OCI-LY3 (cell line): ENCODE data around the gene SHC3.

ENCODE experiments used
- H2AFZ ChIP-seq: fragments of 200-600, 300-600 bp; shearing (Covaris generic); 2 replicates; pipeline ENCODE4 v1.6.0; 2014; ENCODE audit warnings: antibody characterized with exemption, low read depth, low read length
- H3K27ac ChIP-seq: fragments of 200-600, 300-600 bp; sonication (generic); 2 replicates; pipeline ENCODE4 v1.5.1; 2014; ENCODE audit warnings: mild to moderate bottlenecking, low read length, moderate library complexity, mixed read lengths
- H3K27me3 ChIP-seq: fragments of 200-600, 300-600 bp; sonication (generic); 2 replicates; pipeline ENCODE4 v1.6.1; 2014; ENCODE audit warnings: low read depth, low read length, mixed read lengths
- H3K36me3 ChIP-seq: fragments of 200-600, 300-600 bp; sonication (generic); replicated peaks from 2 replicates; pipeline ENCODE3; 2014; ENCODE audit warnings: low read depth, low read length, mixed read lengths
- H3K4me1 ChIP-seq: fragments of 300-600, 200-600 bp; sonication (generic); 2 replicates; pipeline ENCODE4 v1.6.1; 2014; ENCODE audit warnings: low read length, mixed read lengths
- H3K4me2 ChIP-seq: fragments of 200-600, 300-600 bp; sonication (generic); 2 replicates; pipeline ENCODE4 v1.6.1; 2014; ENCODE audit warnings: low read length, mixed read lengths
- H3K4me3 ChIP-seq: fragments of 300-600, 200-600 bp; sonication (generic); 2 replicates; pipeline ENCODE4 v1.5.1; 2014; ENCODE audit warnings: antibody characterized with exemption, mild to moderate bottlenecking, low read length, moderate library complexity
- H3K79me2 ChIP-seq: fragments of 300-600, 200-600 bp; shearing (Covaris generic); 2 replicates; pipeline ENCODE4 v1.6.1; 2014; ENCODE audit warnings: mild to moderate bottlenecking, low read length, mixed read lengths
- H3K9ac ChIP-seq: fragments of 300-600, 200-600 bp; shearing (Covaris generic); 2 replicates; pipeline ENCODE4 v1.6.0; 2014; ENCODE audit warnings: mild to moderate bottlenecking, low read length, moderate library complexity
- H3K9me3 ChIP-seq: fragments of 200-600, 300-600 bp; shearing (Covaris generic); 2 replicates; pipeline ENCODE4 v1.6.1; 2014; ENCODE audit warnings: low read length, mixed read lengths; ENCODE audit not compliant: insufficient read depth
- H4K20me1 ChIP-seq: fragments of 200-600, 300-600 bp; sonication (generic); 2 replicates; pipeline ENCODE4 v1.6.1; 2016; ENCODE audit warnings: low read length, mixed read lengths; ENCODE audit not compliant: insufficient read depth
- CTCF ChIP-seq: fragments of 200-600, 300-600 bp; sonication (generic); IDR thresholded peaks from 2 replicates; pipeline ENCODE4 v1.5.1; 2014; ENCODE audit warnings: antibody characterized with exemption, low read length, low read depth
- EZH2phosphoT487 ChIP-seq: fragments of 200-600 bp; shearing (Covaris generic); IDR thresholded peaks from 2 replicates; pipeline ENCODE4 v1.6.1; 2018; ENCODE audit warnings: antibody characterized with exemption, mixed run types, low read depth

Gene SHC3

GRCh38 chr9:89171231-89171630, 7.4 kb downstream of the SHC3 start:
- no peaks in the 10 kb centered on the region for H3K4me1 ChIP-seq
- TF ChIP-seq CTCF (no peak), EZH2phosphoT487 (no peak)

GRCh38 chr9:89168901-89169813, 9.5 kb downstream of the SHC3 start:
- Histone ChIP-seq H2AFZ (no peak overlapping the region), H3K9ac (no peak overlapping the region), H3K27ac (no peak overlapping the region), H3K4me3 (no peak overlapping the region), H3K9me3 (no peaks in the 10 kb centered on the region), H4K20me1 (no peaks in the 10 kb centered on the region), H3K4me1 (no peaks in the 10 kb centered on the region), H3K27me3 (no peaks in the 10 kb centered on the region), H3K4me2 (no peak overlapping the region), H3K79me2 (no peaks in the 10 kb centered on the region), H3K36me3 (no peaks in the 10 kb centered on the region)
- TF ChIP-seq EZH2phosphoT487 (no peak), CTCF (no peak)

More at GRCh38 chr9:89171231-89171630, 7.4 kb downstream of the SHC3 start:
- H4K20me1 ChIP-seq, result no peaks in the 10 kb centered on the region
- no peaks in the 10 kb centered on the region for H3K9me3 ChIP-seq
- no peak overlapping the region for H3K4me3 ChIP-seq
- H3K4me2 ChIP-seq, result no peak overlapping the region
- H3K27me3 ChIP-seq, result 0 out of 2 replicates have a peak, but pooled peaks cover 5% of the 10 kb centered on the region
- H3K79me2 ChIP-seq, result no peaks in the 10 kb centered on the region
- no peak overlapping the region for H3K27ac ChIP-seq
- no peak overlapping the region for H2AFZ ChIP-seq
- no peaks in the 10 kb centered on the region for H3K36me3 ChIP-seq
- no peak overlapping the region for H3K9ac ChIP-seq

GRCh38 chr9:89167788-89168187, 10.8 kb downstream of the SHC3 start:
- Histone ChIP-seq H3K27ac (no peak overlapping the region), H3K9me3 (no peaks in the 10 kb centered on the region), H3K4me3 (no peak overlapping the region), H3K36me3 (no peaks in the 10 kb centered on the region), H3K27me3 (no peaks in the 10 kb centered on the region), H3K4me2 (no peak overlapping the region), H2AFZ (no peak overlapping the region), H3K9ac (no peak overlapping the region), H3K4me1 (no peaks in the 10 kb centered on the region), H3K79me2 (no peaks in the 10 kb centered on the region), H4K20me1 (no peaks in the 10 kb centered on the region)
- no peak for TF ChIP-seq CTCF
- TF ChIP-seq EZH2phosphoT487, result no peak

GRCh38 chr9:89166852-89167251, 11.8 kb downstream of the SHC3 start:
- Histone ChIP-seq H3K4me2 (no peak overlapping the region), H3K79me2 (no peaks in the 10 kb centered on the region), H3K36me3 (no peaks in the 10 kb centered on the region), H3K4me3 (no peak overlapping the region), H3K9me3 (no peaks in the 10 kb centered on the region), H2AFZ (no peak overlapping the region), H3K27me3 (no peaks in the 10 kb centered on the region), H3K4me1 (no peaks in the 10 kb centered on the region), H4K20me1 (no peaks in the 10 kb centered on the region), H3K9ac (no peak overlapping the region), H3K27ac (no peak overlapping the region)
- no peak for TF ChIP-seq EZH2phosphoT487
- no peak for TF ChIP-seq CTCF
